Daoy (cell line): Measurements from ENCODE around the gene NOS1AP. TPM values are rescaled to one million over a fixed set of nuclear protein-coding genes. Genes with fewer than 3 reads are reported as not detected.
A peak's percentile ranks its signal among the peaks of the same experiment; 100 is the strongest.

Source experiments
- DNase-seq: peaks from one replicate; pipeline ENCODE4 v3.0.0-alpha.2; 2015; ENCODE audit warnings: low read depth
- total RNA-seq: library from RNA; depleted of rRNA; stranded (reverse); fragments of >200 nt; shearing (Covaris generic); gene quantifications from 2 replicates; pipeline ENCODE4 v1.2.3, GENCODE V29; 2014

NOS1AP gene
- total RNA-seq, 1 experiment from 2014 or later, result 0.06 TPM

DNA sequence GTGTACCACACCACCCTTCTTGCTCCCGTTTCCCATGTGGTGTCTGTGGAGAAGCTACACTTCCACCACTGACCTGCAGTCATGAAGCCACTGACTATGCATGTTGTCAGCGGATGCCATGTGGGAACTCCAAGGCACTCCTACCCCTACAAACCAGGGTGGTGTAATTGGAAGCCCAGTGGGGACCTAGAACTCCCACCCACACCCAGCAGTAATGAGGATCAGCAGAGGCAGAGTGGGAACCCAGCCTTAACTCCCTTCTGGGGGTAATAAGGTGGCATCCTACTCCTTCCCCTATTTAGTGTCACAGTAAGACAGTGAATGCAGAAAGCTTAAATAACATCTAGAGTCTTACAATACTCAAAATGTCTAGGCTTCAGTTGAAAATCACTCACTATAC lies 228.8 kb downstream of the NOS1AP start:
- DNase-seq, result no peak

GRCh38 chr1:162299018-162299417 lies 229.5 kb downstream of the NOS1AP start:
- no peak for DNase-seq

DNA sequence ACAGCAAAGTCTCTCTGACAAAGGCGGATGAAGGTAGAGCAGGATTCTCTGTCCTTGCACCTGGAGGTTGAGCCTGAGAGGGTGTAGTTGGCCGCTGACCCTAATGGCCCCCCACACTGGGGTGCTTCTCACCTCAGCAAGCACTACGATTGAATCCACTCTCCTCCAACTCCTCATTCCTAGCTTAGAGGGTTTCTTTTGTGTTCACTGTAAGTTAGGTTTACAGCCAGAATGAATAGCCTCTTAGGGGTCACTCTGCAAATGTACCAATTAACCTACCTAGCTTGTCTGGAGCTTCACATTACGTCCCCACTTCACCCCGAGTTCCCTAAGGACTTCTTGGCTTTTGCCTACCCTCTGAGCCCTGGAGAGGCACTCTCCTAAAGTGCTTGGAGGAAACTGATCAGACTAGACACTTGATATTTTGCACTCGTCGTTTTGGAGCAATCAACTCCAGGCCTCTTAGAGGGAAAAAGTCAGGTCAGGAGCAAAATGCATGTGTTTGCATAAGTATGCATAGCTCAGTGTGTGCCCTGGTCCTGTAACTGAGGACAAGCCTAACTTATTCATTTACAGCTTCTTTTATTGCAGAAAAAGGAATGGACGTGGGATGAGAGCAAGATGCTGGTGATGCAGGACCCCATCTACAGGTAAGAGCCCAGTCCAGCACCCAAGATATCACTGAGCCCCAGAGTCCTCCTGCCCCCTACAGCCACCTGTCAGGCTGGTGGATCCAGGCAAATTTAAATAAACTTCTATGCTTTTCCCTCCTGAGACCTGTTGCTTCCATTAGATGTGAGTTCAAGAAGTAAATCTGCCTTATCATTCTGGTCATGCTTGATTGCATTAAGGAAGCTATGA lies 230.8 kb downstream of the NOS1AP start:
- DNase-seq, result no peak

GRCh38 chr1:162301696-162302095 lies 232.2 kb downstream of the NOS1AP start:
- DNase-seq, result no peak

- DNase-seq, result no peak
Measured at GRCh38 chr1:162302306-162303003, 233.0 kb downstream of the NOS1AP start.

GRCh38 chr1:162303004-162303344 lies 233.5 kb downstream of the NOS1AP start:
- no peak for DNase-seq

DNA sequence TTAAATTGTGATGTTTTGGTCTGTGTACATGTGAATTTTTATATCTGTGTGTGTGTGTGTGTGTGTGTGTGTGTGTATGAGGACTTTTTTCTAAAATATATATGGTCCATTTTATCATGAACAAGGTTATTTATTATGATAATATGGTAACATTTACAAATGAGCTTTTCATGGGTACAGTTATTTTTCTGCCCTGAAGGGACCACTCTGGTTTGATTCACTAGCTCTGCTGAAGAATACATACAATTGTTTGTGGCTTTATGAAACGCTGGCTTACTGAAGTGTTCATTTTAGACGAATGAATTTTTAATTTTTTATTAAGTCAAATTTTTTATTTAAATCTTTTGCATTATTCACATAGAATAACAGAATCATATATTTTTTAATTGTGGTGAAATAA lies 235.2 kb downstream of the NOS1AP start:
- DNase-seq, result no peak

DNA sequence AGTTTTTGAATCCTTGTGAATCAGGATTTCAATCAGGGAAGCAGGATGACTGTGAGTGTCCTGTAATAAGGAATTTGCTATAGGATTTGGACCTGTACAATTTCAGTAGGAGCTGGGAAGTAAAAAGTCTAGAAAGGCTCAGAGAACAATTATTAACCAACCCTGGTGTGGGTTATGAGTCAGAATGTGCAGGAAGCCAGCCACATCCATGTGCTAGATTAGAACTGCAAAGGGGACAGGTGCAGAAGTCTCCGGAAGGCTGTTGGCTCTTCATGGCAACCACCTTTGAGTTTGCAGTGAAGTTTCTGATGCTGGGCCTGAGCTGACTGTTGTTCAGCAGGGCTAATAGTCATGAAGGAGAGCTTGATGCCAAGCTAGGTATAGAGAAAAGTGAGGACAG lies 236.5 kb downstream of the NOS1AP start:
- DNase-seq, result peak; percentile 27

GRCh38 chr1:162310337-162310736 lies 240.8 kb downstream of the NOS1AP start:
- DNase-seq, result peak; percentile 39

DNA sequence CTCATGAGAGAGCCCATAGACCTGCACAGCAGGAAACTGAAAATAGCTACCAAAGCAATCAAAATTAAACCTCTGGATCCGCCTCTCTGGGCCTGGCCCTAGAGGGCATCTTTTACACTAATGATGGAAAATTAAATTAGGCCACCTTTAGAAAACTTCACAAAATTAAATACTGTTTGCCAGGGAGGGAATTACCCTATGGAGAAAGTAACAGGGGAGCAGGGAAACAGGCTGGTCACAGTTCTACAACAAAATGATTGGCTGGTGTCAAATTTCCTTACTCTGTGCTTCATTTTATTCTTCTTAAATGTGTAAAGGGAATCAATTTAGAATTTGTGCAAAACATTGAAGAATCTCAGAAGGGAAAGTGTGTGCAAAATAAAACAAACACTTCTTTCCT lies 244.7 kb downstream of the NOS1AP start:
- DNase-seq, result no peak

DNA sequence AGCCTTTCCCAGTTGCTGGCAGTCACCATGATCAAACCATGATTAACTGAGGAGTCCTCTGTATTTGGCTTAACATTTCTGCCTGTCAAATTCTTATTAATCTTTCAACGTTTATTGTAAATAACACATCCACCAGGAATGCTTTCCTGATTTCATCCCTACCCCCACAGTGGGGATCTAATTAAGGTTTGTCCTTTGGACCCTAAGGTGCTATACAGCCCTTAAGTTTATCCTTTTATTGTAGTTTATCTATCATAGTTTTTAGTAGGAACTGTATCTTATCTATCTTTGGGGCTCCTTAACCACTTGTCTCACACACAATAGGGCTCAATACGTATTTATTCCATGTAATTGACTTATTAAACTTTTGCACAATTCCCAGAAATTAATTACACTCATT lies 246.2 kb downstream of the NOS1AP start:
- no peak for DNase-seq

DNA sequence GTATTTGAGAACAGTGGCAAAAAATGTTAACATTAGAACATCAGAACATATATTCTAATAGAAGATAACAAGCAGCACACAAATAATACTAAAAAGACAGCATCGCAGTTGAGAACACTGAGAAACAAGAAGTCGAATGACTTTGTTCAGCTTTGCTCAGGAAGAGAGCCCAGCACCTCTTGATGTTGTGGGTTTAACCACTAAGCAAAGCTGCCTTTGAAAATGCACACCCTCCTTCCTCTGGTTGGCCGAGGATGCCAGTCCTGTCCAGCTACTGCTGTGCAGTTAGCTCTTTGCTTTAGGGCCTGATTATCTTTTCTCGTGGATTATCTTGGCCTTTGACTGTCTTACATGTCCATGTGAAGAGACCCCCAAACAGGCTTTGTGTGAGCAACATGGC lies 246.7 kb downstream of the NOS1AP start:
- no peak for DNase-seq

DNA sequence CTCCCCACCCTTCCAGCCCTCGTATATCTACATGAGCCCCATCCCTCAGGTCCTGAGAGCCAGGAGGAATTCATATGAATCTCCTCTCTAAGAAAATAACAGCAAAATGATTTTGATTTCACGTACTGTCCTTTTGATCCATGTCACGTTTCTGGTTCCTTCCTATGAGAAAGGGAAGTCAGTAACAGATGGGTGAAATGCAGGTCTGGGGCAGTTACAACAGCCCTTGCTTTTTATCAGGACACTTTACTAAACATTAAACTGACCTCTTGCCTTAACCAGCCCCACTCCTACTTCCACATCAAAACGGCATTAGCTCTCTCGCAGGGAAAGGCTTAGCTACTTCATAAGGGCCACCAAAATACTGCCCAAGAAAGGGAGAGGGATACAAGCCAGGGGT lies 248.1 kb downstream of the NOS1AP start:
- no peak for DNase-seq

- DNase-seq, result peak; percentile 78
Measured at GRCh38 chr1:162319493-162320175, 250.1 kb downstream of the NOS1AP start.

DNA sequence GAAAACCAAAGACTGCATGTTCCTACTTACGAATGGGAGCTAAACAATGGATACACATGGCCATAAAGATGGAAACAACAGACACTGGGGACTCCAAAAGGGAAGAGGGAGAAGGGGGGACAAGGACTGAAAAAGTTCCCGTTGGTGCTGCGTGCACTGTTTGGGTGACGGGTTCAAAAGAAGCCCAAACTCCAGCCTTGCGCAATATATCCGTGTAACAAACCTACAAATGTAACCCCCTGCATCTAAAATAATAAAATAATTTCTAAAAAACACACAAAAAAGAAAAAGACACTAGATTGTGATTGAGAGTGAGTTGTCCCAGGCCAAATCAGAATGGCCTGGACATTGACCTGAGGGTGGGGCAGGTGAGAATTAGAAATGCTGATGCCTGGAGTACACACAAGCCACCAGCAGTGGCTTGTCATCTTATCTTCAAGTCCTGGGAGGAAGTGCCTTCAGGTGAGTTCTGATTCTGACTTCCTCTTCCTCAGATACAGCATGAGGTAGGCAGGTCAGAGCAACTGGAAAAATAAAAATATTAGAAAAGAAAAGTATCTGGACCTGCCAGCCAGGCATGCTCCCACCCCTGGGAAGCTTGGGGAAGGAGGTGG lies 252.4 kb downstream of the NOS1AP start:
- DNase-seq, result no peak

DNA sequence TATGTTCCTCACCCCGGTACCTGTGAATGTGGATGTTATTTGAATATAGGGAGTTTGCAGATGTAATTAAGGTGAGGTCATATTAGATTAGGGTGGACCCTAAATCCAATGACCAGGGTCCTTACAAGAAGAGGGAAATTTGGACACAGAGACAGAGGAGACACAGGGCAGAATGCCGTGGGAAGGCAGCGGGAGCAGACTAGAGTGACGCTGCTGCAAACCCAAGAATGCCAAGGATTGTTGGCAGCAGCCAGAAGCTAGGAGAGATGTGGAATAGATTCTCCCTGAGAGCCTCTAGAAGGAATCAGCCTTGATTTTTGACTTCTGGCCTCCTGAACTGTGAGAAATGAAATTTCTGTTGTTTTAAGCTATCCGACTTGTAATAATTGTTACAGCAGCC lies 253.5 kb downstream of the NOS1AP start:
- DNase-seq, result no peak

DNA sequence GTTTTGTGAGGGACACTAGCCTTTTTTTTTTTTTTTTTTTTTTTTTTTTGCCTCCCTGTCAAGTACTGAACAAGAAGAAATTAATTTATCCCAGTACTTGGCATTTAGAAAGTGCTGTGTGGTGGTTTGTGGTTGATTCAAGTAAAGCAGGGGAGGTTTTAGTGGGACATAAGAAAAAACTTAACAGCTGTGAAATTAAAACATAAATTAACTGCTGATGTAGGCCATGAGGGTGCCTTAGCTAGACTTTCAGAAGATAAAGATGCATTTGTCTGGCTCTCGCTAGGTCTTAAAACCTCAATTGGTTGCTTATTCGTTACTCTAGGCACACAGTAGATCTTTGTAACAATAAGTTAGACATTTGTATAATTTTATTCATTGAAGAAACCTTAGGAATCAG lies 254.9 kb downstream of the NOS1AP start:
- DNase-seq, result no peak

- no peak for DNase-seq
Measured at GRCh38 chr1:162326559-162326958, 257.1 kb downstream of the NOS1AP start.

DNA sequence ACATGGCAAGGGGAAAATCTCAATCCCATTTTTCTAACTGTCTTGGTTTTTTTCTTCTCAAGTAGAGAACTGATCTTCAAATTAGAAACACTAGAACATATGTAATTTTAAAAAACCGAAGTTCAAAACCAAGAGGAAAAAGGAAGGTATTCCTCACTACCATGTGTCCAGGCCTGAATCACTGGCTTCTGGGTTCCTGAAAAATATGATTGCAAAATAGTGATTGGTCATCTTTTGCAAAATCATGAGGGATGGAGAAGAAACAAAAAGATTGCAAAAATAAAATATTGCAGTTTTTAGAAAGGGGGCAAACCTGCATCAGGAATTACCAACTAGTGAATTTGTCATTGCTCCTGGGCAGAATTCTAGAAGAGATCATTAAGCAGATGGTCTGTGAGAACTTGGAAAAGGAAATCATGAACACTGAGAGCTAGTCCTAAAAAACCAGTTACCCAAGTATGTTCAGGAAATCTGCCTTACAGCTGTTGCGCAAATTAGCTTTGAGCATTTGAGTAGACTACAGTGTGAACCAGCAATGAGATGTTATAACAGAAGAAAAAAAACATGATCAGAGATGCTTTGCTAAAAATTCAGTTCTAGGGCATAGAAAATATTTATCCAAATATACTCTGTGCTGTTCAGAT lies 257.8 kb downstream of the NOS1AP start:
- DNase-seq, result no peak

- no peak for DNase-seq
Measured at GRCh38 chr1:162327788-162328165, 258.3 kb downstream of the NOS1AP start.

DNA sequence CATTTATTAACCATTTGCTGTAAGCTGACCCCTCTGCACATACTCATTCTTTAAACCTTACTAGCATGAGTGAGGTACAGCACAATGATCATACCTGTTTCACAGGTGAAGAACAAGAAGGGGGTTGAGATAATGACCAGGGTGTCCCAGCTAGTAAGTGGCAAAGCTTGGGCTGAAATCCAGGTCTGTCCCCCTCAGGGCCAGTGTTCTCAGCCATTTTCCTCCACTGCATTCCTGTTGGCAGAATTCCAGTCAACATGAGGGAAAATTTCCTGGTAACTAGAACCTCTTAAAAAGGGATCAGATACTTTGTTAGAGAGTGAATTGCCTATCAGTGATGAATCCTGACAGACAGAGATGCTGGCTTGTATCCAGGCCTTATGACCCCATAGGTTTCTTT lies 259.0 kb downstream of the NOS1AP start:
- DNase-seq, result no peak

DNA sequence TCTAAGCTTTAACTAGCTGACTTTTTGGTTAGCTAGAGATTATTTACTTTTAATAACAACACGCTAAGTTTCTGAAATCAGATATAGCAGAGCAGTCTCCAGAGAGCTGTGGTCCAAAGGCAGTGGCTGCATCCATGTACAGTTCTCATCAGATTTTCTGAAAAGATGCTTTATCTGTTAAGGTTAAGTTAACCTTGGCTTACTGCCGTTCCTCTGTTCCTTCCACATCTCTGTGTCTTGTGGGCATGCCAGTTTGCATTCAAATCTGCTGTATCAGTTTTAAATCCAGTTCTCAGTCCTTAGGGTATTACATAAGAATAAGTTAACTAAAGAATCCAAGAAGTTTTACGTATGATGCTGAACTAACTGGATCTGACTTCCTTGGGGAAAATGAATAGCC lies 260.3 kb downstream of the NOS1AP start:
- DNase-seq, result no peak
